Memory B cell (primary cell): ENCODE results near the gene HDHD3.
"Not testable (repeated sequence)": the region's sequence is repeated elsewhere in the genome, so short reads cannot be mapped to it uniquely, and the experiment has no call there.

Experiments used
- ATAC-seq: fragments of 150-1000 bp; cut with Tn5 transposase; 2 replicates; pipeline ENCODE4 v1.10.0; 2021; ENCODE audit warnings: low read depth, mild to moderate bottlenecking, moderate library complexity
- DNase-seq, 2 donors: peaks; one replicate each; pipeline ENCODE4 v3.0.0; 2022; ENCODE audit warnings: low spot score in 2 of 2
- H3K27ac Mint-ChIP-seq: one replicate; pipeline ENCODE4 v1.8.0; 2022; ENCODE audit warnings: mild to moderate bottlenecking, moderate library complexity, mixed read lengths
- H3K27me3 Mint-ChIP-seq: one replicate; pipeline ENCODE4 v1.8.0; 2022; ENCODE audit warnings: mixed read lengths
- H3K36me3 Mint-ChIP-seq: one replicate; pipeline ENCODE4 v1.8.0; 2022; ENCODE audit warnings: mild to moderate bottlenecking, mixed read lengths
- H3K4me1 Mint-ChIP-seq: one replicate; pipeline ENCODE4 v1.8.0; 2022; ENCODE audit warnings: mixed read lengths
- H3K4me3 Mint-ChIP-seq: one replicate; pipeline ENCODE4 v1.8.0; 2022; ENCODE audit warnings: mild to moderate bottlenecking, moderate library complexity, mixed read lengths
- H3K9me3 Mint-ChIP-seq: one replicate; pipeline ENCODE4 v1.8.0; 2022; ENCODE audit warnings: mixed read lengths

The HDHD3 gene

DNA sequence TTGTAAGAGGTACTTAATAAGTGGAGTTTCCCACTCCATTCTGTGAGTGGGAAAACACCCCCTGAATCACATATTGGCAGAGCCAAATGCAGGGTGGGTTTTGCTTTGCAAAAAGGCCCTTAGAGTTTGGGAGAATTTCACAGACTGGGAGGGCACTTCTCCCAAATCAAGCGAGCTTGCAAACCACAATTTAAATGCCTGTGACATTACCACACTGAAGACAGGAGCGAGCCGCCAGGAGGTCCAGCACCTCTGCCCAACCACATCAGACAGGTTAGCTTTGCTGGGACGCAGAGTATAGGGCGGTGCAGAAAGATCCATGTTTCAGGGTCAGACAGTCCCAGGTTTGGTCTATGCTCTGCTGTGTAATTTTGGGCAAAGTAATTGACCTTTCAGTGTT is 22.0 kb upstream of the HDHD3 start:
- Mint-ChIP-seq H3K36me3 (peaks cover 6% of the 10 kb centered on the region), H3K27me3 (no peaks in the 10 kb centered on the region), H3K4me1 (peaks cover 25% of the 10 kb centered on the region), H3K4me3 (no peak overlapping the region), H3K9me3 (no peaks in the 10 kb centered on the region), H3K27ac (no peak overlapping the region)
- ATAC-seq (no peak), DNase-seq (no peak)

DNA sequence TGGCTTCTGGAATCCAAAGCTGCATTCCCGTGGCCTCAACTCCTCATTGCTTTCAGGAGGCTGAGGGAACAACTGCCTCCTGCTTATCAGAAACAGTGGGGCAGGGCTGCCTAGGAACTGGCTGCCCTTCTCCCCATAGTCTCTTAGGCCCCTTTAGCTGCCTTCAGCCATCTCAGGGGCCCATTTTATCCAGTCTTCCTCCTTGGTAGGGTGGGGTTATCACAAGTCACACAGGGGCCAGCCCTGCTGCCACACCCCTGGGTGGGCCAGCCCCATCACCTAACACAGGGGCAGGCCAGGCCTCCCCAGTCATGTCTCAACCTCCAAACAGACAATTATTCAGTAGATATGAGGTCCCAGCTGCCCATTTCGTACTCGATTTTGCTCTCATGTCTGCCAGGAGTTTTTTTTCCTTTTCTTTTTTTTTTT is 20.4 kb upstream of the HDHD3 start:
- no peak for DNase-seq
- no peak for ATAC-seq
- no peak overlapping the region for H3K27ac Mint-ChIP-seq
- H3K36me3 Mint-ChIP-seq, result peaks cover 6% of the 10 kb centered on the region
- H3K4me1 Mint-ChIP-seq, result peaks cover 25% of the 10 kb centered on the region
- H3K4me3 Mint-ChIP-seq, result no peak overlapping the region
- no peaks in the 10 kb centered on the region for H3K9me3 Mint-ChIP-seq
- H3K27me3 Mint-ChIP-seq, result no peaks in the 10 kb centered on the region

DNA sequence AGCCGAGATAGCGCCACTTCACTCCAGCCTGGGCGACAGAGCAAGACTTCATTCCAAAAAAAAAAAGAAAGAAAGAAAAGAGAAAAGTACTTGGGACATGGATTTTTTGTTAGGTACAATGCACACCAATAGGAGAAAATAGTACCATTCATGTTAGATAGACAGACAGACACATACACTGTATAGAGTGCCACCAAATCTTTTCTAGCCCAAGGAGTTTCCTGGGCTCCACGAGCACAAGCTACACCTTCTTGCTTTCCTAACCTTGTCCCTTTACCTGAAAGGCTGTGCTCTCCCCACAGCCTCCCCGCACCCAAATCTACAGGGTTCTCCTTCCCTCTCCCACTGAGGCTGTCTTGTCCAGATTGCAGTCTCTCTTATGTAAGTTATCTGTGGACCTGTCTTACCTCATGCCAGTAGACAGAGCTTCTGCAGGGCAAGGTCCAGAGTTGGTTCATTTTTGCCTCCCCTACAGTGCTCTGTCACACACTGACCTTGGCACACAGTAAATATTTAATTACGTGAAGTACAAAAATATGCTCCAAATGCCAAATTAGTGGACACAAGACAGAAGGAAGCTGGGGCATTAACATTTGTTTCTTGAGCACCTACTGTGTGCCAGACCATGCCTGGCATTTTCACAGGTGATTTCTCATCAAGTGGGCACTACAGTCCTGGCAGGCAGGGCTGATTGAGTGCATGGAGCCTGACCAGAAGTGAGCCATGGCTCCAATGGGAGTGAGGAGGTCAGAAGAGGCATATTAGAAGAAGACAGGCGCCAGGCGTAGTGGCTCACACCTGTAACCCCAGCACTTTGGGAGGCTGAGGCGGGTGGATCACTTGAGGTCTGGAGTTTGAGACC is 18.4 kb upstream of the HDHD3 start:
- Mint-ChIP-seq H3K27me3 (no peaks in the 10 kb centered on the region), H3K4me1 (peaks cover 17% of the 10 kb centered on the region), H3K36me3 (peaks cover 15% of the 10 kb centered on the region), H3K27ac (no peak overlapping the region), H3K9me3 (no peaks in the 10 kb centered on the region), H3K4me3 (no peak overlapping the region)
- DNase-seq (no peak), ATAC-seq (no peak)

DNA sequence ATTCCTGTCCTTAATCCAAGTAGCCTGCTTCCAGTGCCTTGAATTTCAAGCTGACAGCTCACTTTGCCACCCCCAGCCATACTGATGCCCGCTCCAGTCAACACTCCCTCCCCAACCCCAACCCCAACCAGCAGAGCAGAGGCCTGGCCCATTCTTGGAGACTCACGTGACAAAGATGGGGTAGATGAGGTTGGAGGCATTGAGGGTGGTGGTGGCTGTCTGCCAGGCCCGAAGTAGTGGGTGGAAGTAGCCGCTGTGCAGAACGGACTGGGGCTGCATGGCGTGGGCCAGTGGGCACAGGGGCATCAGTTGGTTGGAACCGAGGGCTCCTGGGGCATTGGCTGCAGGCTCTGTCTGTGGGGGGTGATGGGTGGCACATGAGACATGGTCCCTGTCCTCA is 16.5 kb upstream of the HDHD3 start:
- Mint-ChIP-seq H3K9me3 (no peaks in the 10 kb centered on the region), H3K27me3 (no peaks in the 10 kb centered on the region), H3K4me1 (peaks cover 7% of the 10 kb centered on the region), H3K36me3 (peaks cover 25% of the 10 kb centered on the region), H3K4me3 (no peak overlapping the region), H3K27ac (no peak overlapping the region)
- DNase-seq (no peak), ATAC-seq (no peak)

DNA sequence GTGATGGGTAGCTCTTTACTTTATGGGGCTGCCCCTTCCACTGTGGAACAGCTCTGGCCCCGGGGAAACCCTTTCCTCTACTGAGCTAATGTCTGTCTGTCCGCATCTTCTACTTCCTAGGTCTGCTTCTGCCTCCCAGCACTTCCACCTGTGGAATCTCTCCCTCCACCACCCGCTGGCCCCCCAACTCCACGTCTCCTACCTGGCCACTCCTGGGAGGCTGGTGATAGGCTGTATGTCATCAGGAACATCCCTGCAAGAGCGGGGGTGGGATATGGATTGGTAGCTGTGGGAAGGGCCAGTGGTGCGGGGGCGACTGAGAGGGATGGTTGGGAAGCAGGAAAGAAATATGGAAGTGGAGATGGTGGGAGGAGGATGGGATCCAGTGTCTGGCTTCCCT is 15.1 kb upstream of the HDHD3 start:
- Mint-ChIP-seq H3K36me3 (peaks cover 38% of the 10 kb centered on the region), H3K4me3 (no peak overlapping the region), H3K9me3 (no peaks in the 10 kb centered on the region), H3K27ac (no peak overlapping the region), H3K4me1 (peaks cover 5% of the 10 kb centered on the region), H3K27me3 (no peaks in the 10 kb centered on the region)
- no peak for ATAC-seq
- DNase-seq, result no peak

DNA sequence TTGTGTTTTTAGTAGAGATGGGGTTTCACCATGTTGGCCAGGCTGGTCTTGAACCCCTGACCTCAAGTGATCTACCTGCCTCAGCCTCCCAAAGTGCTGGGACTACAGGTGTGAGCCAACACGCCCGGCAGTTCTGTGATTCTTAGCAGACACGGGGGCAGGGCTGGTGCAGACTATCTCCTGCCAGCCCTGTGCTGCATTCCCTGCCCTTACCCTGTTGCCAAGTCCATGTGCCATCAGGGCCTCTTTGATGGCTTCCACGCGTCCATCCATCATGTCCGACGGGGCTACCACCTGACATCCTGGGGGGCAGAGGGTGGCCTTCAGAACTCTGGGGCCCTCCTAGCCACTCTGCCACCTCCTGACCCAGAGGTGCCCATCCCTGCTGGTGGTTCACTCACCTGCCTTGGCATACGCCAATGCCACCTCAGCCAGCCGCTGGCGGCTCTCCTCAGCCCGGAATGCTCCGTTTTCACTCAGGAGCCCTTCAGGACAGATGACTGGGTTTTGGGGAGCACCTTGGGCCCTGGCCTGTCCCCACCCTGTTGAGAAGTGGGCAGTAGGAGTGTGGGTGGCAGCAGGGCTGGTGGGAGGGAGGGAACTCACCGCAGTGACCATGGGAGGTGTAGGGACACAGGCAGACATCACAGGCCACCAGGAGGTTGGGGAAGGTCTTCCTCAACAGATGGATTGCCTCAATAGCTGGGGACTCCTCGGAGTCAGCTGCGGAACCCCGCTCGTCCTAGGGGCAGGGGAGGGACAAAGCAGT is 13.6 kb upstream of the HDHD3 start:
- Mint-ChIP-seq H3K36me3 (peaks cover 38% of the 10 kb centered on the region), H3K9me3 (no peaks in the 10 kb centered on the region), H3K27me3 (no peaks in the 10 kb centered on the region), H3K27ac (no peak overlapping the region), H3K4me1 (no peaks in the 10 kb centered on the region), H3K4me3 (no peak overlapping the region)
- DNase-seq, result no peak
- no peak for ATAC-seq

DNA sequence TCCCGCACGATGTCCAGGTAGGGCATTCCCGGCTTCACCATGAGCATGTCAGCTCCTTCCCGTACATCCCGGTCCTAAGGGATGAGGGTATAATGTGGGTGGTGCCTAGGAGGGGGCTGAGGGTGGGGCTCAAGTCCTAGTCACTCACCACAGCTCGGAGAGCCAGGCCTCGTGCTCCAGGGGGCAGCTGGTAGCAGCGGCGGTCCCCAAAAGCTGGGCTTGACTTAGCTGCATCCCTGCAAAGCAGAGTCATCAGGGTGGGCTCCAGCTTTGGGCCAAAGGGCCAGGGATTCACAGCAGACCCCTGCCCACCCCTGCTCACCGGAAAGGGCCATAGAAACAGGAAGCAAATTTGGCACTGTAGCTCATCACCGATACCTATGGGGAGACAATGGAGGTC is 12.7 kb upstream of the HDHD3 start:
- ATAC-seq (no peak), DNase-seq (no peak)
- Mint-ChIP-seq H3K27ac (no peak overlapping the region), H3K4me1 (no peaks in the 10 kb centered on the region), H3K36me3 (peaks cover 38% of the 10 kb centered on the region), H3K4me3 (no peak overlapping the region), H3K27me3 (no peaks in the 10 kb centered on the region), H3K9me3 (no peaks in the 10 kb centered on the region)

DNA sequence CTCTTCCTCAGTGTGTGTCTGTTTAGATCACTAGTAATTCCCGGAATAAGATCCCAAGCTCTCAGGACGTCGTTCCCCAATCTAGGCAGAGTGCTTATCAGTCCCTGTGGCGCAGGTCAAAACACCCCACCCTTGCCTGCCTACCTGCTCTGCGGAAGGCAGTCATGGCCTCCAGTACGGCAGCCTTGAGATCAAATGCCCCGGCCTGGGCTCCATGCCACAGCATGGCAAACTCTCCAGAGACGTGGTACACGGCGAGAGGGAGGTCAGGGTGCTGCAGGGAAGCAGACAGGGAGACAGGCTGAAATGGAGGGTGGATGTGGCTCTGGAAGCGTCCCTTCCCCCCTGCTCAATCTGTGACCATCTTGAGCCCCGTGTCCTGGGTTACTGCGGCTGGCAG is 12.0 kb upstream of the HDHD3 start:
- ATAC-seq (no peak), DNase-seq (no peak)
- Mint-ChIP-seq H3K27me3 (no peaks in the 10 kb centered on the region), H3K4me3 (no peak overlapping the region), H3K36me3 (peaks cover 38% of the 10 kb centered on the region), H3K27ac (no peak overlapping the region), H3K4me1 (no peaks in the 10 kb centered on the region), H3K9me3 (no peaks in the 10 kb centered on the region)

DNA sequence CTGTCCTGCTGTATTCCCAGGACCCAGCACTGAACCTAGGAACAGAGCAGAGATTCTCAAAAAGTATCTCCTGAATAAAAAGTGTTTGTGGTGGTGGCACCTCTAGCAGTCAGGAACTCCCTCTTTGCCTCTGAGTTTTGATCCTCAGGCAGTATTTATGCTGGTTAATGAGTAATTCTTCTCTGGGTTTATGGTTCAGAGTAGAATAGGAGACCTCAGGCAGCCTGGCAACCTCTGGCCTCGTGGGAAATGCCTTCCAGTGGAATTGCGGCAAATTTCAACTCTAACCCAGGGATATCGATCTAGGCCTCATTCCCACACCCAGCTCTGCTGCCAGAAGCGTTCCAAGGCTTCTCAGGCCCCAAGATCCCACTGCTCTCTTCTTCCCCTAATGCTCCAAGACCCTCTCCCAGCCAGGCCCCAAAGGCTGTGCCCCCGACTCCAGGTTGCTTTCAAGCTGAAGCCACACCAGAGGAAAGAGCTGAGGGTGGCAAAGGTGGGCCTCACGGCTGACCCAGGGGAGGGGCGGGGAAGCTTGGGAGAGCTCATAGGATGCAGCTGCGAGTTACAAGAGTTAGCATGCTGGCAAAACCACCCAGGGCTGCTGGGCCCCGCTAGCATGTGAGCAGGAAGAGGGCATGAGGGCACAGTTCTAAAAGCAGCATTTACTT is 10.9 kb upstream of the HDHD3 start:
- H3K36me3 Mint-ChIP-seq, result peaks cover 38% of the 10 kb centered on the region
- no peak for DNase-seq
- no peaks in the 10 kb centered on the region for H3K27me3 Mint-ChIP-seq
- H3K9me3 Mint-ChIP-seq, result no peaks in the 10 kb centered on the region
- ATAC-seq, result no peak
- H3K27ac Mint-ChIP-seq, result no peak overlapping the region
- no peak overlapping the region for H3K4me3 Mint-ChIP-seq
- H3K4me1 Mint-ChIP-seq, result no peaks in the 10 kb centered on the region

DNA sequence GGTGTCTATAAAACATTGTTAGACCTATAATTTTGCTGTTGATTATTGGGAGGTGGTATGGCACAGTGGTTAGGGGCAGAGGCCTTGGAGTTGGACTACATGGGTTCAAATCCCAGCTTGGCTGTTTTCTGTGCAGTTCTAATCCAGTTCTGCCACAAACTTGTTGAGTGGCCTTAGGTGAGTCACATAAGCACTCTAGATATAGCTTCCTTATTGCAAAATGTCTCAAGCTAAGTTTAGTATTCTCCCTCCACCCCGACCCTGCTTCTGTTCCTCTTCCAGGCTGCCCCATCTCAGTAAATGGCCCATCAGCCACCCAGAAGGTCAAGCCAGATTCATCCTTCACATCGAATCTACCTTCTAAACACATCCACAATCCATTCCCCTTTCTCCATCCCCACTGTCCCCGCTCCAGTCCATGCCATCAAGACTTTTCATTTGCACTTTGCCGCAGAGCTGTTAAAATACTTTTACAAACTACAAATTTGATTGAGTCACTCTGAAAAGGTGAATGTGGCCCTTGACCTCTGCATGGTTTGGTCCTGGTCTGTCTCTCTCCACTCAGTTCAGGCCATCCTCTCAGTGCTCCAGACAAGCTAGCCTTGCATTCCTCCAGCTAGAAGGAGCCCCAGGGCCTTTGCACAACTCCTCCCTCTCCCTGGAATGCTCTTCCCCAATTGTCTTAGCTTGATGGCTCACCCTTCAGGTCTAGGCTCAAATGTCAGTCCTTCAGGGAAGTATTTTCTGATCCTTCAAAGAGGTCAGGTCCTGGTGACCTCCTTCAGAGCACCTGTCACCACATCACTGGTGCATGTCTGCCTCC is 10.0 kb upstream of the HDHD3 start:
- no peak for ATAC-seq
- peaks cover 34% of the 10 kb centered on the region for H3K36me3 Mint-ChIP-seq
- no peaks in the 10 kb centered on the region for H3K4me1 Mint-ChIP-seq
- H3K9me3 Mint-ChIP-seq, result no peaks in the 10 kb centered on the region
- no peak overlapping the region for H3K27ac Mint-ChIP-seq
- DNase-seq, result no peak
- H3K4me3 Mint-ChIP-seq, result no peak overlapping the region
- H3K27me3 Mint-ChIP-seq, result no peaks in the 10 kb centered on the region

DNA sequence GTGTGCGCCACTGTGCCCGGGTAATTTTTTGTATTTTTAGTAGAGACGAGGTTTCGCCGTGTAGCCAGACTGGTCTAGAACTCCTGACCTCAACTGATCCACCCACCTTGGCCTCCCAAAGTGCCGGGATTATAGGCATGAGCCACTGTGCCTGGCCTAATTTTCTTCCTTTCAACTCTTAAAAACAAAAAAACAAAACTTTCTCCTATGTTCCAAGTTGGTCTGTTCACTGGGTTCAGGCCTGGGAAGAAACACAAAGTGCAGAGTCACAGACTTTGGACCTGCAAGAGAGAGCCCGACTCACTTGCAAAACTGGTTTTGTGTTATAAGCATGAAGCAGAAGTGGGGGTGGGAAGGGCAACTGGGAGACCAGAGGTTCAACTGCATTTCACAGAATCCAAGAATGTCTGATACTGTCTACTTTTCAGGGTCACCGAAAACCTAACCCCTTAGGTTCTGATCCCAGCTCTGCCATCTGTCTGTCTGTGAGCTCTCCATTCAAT is 5.2 kb upstream of the HDHD3 start:
- no peak for ATAC-seq
- Mint-ChIP-seq H3K36me3 (peaks cover 7% of the 10 kb centered on the region), H3K27ac (no peak overlapping the region), H3K4me3 (no peak overlapping the region), H3K27me3 (no peaks in the 10 kb centered on the region), H3K9me3 (no peaks in the 10 kb centered on the region), H3K4me1 (peaks cover 11% of the 10 kb centered on the region)
- DNase-seq, result no peak

DNA sequence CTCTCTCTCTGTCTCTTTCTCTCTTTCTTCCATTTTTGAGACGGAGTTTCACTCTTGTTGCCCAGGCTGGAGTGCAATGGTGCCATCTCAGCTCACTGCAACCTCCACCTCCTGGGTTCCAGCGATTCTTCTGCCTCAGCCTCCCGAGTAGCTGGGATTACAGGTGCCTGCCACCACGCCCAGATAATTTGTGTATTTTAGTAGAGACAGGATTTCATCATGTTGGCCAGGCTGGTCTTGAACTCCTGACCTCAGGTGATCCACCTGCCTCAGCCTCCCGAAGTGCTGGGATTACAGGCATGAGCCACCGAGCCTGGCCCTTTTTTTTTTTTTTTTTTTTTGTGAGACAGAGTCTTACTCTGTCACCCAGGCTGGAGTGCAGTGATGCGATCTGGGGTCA is 4.7 kb upstream of the HDHD3 start:
- H3K27ac Mint-ChIP-seq, result peak overlapping the region; percentile 68

DNA sequence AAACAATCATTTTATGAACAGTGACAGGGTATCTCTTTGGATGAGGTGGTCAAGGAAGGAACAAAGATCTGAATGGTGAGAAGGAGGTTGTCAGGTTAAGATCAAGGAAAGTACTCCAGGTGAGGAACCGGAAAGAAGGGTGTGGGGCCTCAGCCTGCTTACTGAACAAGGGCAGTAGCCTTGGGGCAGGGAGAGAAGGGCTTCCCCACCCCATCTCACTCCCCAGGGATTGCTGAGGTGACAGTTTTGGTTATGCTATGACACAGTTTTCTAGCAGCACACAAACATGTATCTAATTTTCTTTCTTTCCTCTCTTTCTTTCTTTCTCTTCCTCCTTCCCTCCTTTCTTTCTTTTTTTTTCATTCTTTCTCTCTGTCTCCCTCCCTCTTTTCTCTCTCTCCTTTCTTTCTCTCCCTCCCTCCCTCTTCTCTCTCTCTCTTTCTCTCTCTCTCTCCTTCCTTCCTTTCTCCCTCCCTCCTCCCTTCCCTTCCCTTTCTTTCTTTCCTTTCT is 4.1 kb upstream of the HDHD3 start:
- Mint-ChIP-seq H3K27me3 (no peaks in the 10 kb centered on the region), H3K27ac (peak overlapping the region; percentile 68), H3K4me3 (peak overlapping the region; percentile 28), H3K4me1 (peaks cover 12% of the 10 kb centered on the region), H3K36me3 (no peaks in the 10 kb centered on the region), H3K9me3 (no peaks in the 10 kb centered on the region)
- DNase-seq (peak; percentile 28 to 46), ATAC-seq (peak; percentile 50)

More for the DNA sequence above, 4.7 kb upstream of the HDHD3 start:
- not testable (repeated sequence) for DNase-seq, H3K27me3 Mint-ChIP-seq, H3K36me3 Mint-ChIP-seq, ATAC-seq, H3K9me3 Mint-ChIP-seq
- Mint-ChIP-seq H3K4me3 (peak overlapping the region; percentile 64), H3K4me1 (peaks cover 12% of the 10 kb centered on the region)
